GM04503 (cell line): Measurements from ENCODE around the gene CDC14A.
"Not testable (repeated sequence)": the region's sequence is repeated elsewhere in the genome, so short reads cannot be mapped to it uniquely, and the experiment has no call there.

ENCODE experiments used
- DNase-seq: peaks from one replicate; pipeline ENCODE4 v3.0.0-alpha.2; 2012; ENCODE audit warnings: low read depth

Gene CDC14A

DNA sequence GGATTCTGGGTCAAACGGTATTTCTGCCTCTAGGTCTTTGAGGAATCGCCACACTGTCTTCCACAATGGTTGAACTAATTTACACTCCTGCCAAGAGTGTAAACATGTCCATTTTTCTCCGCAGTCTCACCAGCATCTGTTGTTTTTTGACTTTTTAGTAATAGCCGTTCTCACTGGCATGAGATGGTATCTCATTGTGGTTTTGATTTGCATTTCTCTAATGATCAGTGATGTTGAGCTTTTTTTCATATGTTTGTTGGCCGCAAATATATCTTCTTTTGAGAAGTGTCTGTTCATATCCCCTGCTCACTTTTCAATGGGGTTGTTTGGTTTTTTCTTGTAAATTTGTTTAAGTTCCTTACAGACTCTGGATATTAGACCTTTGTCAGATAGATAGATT, 53.6 kb downstream of the CDC14A start:
- not testable (repeated sequence) for DNase-seq

- DNase-seq = not testable (repeated sequence)
These were observed 55.1 kb downstream of the CDC14A start for GRCh38 chr1:100407390-100407789.

- no peak for DNase-seq
These were observed 58.7 kb downstream of the CDC14A start for GRCh38 chr1:100411019-100411418.

GRCh38 chr1:100411574-100411973, 59.3 kb downstream of the CDC14A start:
- DNase-seq = no peak

DNA sequence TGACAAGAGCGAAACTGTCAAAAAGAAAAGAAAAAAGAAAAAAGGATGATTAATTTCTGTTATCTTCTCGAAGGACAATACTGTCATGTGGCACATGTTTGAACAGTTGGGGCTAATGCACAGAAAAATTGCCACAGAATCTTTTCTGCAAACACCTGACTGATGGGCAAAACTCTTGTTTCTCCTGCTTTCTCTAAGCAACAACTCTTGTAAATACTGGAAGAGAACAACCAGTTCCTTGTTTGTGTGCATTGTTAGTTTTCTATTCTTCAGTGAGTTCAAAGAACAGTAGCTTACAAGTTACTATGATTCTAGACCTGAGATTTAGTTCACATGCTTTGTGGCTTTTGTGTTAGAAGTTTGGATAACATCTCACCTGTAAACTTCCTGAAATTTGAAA, 60.7 kb downstream of the CDC14A start:
- DNase-seq = no peak

- DNase-seq = no peak
These were observed 62.6 kb downstream of the CDC14A start for GRCh38 chr1:100414693-100415497.

GRCh38 chr1:100415498-100415778, 63.1 kb downstream of the CDC14A start:
- no peak for DNase-seq

GRCh38 chr1:100419072-100419471, 66.8 kb downstream of the CDC14A start:
- no peak for DNase-seq

DNA sequence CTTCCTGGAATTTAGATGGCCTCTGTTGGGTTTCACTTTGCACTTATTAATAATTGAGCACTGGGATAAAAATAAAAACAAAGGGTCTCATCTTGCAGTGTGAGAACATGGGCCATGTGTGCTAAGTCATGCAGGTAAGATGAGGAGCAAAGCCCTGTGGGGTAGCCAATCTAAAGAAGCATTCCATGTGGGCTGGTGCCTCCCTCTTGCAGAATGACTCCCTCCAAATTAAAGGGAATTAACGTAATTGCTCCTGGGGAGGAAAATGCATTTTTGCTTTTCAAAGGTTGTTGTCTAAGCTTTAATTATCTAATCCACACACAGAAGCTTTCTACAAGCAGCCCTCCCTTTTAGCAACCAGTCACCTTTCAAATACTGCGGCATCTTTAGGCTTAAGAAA, 69.8 kb downstream of the CDC14A start:
- DNase-seq = no peak

DNA sequence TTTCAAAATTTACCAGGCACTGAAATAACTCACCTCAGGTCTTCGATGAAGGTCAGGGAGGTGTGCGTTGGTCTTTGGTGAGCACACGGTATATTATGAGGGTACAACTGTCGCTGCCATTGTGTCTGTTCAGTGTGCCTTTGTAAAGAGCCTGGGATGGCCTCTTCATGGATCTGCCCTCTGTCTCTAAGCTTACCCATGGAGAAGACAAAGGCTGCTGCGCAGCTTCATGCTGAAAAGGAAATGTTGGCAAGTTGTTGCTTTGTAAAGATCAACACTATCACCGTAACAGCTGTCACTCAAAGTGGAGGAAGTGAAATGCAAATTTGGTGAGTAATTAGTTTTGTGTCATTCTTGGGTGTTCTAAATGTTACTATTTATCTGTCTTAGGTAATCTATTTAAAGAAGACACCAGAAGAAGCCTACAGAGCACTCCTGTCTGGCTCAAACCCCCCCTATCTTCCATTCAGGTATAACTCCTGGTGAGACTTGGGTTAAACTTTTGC, 71.6 kb downstream of the CDC14A start:
- DNase-seq = no peak

DNA sequence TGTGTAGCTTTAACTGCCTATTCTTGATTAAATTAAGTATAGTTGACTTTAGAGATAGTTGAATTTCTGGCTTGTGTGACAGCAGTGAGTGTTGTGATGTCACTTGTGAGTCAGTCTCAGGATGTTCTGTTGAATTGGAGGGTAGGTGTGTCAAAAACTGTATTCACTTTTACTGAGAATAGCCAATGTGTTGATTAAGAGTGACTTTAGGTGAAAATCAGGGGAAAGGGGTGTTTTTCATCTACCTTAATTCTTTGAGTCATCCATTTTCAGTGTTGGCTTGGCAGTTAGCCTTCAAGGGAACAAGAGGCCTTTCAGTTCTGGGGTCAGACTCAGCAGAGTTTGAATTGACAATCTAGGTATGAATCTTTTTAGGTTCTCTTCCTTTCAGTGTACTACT, 75.9 kb downstream of the CDC14A start:
- DNase-seq = no peak

DNA sequence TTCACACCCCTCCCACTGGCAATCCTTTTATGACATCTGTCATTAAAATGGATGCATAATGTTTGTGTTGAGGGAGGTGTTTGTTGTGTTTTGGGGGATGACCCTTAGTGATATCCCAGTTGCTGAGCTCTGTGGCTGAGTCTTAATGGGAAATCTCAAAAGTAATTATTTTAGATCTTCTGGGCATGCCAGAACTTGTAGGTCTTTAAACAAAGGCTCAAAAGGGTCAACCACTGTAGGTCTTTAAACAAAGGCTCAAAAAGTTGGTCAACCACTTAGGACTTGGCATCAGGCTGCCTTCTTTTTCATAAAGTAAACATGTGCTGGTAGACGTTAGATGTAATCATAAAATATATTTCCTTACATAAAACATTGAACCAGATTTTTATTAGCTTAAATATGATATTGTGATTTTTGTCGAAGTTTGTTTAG, 78.0 kb downstream of the CDC14A start:
- DNase-seq = no peak

GRCh38 chr1:100431954-100432353, 79.6 kb downstream of the CDC14A start:
- DNase-seq = no peak

DNA sequence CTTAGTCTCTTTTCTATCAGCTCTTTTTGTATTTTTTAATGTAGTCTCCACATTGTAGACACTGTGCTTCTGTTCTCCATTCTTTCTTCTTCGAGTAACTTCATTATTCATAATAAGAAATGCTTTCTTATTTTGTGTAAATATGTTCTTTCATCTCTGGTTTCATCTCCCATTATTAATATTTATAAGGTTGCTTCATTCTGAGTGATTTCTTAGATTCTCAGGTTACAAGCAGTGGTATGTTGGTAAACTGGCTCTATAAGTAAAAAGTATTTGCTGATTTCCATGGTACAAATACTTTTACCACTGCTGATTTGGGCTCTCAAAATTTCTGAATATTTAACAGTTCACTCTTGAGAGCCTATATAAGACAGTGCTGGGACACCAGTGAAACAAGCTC, 81.3 kb downstream of the CDC14A start:
- DNase-seq = no peak

DNA sequence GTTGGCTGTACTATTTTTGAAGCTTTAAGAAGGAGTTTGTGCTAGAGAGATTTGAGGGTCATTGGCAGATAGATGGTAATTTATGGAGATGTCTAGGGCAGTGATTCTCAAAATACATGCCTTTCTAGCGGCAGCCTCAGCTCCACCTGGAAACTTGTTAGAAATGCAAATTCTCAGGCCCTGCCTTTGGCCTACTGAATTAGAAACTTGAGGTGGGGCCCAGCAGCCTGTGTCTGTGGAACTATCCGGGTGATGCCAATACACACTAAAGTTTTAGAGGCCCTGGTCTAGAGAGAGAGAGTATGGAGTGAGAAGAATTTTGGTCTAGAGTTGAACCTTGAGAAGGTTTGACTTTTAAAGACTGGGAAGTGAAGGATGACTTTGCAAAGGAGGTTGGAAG, 82.5 kb downstream of the CDC14A start:
- DNase-seq = no peak

GRCh38 chr1:100438375-100438774, 86.1 kb downstream of the CDC14A start:
- DNase-seq = no peak

GRCh38 chr1:100438789-100439188, 86.5 kb downstream of the CDC14A start:
- no peak for DNase-seq

DNA sequence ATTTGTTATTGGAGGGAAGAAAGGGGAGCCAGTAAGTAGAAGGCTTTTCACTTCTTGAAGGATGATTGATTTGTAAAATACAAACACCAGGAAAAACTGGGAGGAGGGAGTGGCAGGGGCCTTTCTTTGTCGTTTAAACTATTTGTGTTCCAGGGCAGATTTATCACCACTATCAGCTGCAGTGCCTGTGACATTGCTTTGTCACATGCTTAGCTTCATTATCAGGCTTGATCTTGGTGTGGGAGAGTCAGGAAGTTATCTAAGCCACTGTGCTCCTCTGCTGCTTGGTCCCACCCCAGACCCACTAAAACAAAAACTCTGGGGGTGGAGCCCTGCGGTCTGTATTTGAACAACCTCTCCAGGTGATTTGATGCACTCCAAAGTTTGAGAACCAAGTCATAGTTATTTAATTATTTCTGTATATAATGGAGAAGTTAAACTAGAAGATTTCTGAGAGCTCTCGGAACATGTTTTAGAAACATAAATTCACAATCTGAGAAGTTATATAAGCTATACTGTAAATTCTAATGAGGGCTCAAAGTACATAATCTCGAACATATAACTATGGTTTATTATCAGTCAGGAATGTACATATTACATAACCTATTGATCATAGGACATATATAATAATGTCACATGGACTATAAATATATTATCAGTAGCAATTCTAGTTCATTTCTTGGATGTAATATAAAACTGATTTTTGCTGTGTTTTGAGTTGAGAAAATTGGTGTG, 87.9 kb downstream of the CDC14A start:
- no peak for DNase-seq

DNA sequence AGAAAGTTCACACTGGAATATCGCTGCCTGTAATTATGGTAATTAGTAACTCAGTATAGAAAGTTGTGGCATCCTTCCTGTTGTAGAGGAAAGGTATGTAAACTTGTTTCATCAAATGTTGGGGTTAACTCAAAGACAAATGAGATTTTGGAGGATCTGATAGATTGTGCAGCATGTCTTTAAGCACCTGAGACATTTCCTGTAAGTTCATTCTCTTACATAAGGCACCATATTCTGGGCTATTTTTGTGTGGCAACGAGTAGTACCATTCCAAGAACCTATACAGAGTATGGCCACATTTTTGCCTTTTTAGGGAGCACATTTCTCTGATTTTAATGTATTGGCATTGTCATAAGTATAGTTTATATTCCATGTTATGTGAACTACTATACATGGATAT, 88.8 kb downstream of the CDC14A start:
- DNase-seq = no peak

- DNase-seq = no peak
These were observed 89.3 kb downstream of the CDC14A start for GRCh38 chr1:100441651-100442050.

DNA sequence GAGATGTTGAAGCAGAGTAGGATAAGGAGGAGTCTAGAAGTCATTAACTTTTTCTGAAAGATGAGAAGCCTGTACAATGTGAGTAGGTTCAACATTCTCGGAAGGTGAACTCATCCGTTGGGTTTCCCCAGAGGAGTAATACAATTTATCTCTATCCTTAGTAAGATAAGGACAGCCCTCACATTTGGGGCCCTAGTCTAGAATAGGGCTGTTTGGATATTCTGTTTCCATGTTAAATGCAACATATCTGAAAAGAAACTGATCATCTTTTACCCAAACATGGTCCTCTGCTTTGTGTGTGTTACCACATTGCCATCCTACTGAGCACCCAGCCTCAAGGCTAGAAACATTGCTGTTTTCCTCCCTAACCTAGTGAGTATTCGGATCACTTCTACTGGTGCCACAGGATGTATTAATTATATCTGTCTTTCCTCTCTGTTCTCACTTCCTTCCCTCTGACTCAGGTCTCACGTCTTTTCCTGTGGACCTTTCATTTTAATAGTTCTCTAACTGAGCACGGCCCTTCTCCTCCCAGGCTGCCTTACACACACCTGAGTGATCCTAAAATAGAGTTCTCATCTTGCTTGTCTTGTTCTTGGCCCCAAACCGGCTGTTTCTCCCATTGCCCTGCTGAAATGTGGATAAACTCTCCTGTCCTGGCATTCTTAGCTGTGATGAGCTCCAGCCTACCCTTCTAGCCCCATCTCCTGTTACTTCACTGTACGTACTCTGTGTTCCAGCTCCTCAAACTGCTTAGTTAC, 91.7 kb downstream of the CDC14A start:
- no peak for DNase-seq

- DNase-seq = no peak
These were observed 93.3 kb downstream of the CDC14A start for GRCh38 chr1:100445565-100445964.

- no peak for DNase-seq
These were observed 96.1 kb downstream of the CDC14A start for GRCh38 chr1:100448366-100448765.
